Activated naive CD8-positive, alpha-beta T cell (primary cell): ENCODE results near the gene GCK.

Experiments used
- H3K27ac Mint-ChIP-seq: one replicate; pipeline ENCODE4 v1.8.0; 2021; ENCODE audit warnings: mixed read lengths
- H3K27me3 Mint-ChIP-seq: one replicate; pipeline ENCODE4 v1.8.0; 2021; ENCODE audit warnings: mixed read lengths
- H3K36me3 Mint-ChIP-seq: one replicate; pipeline ENCODE4 v1.8.0; 2021; ENCODE audit warnings: mixed read lengths
- H3K4me1 Mint-ChIP-seq: one replicate; pipeline ENCODE4 v1.8.0; 2021; ENCODE audit warnings: low read depth, mixed read lengths
- H3K4me3 Mint-ChIP-seq: one replicate; pipeline ENCODE4 v1.8.0; 2021; ENCODE audit warnings: mild to moderate bottlenecking, mixed read lengths
- H3K9me3 Mint-ChIP-seq: one replicate; pipeline ENCODE4 v1.8.0; 2021; ENCODE audit warnings: low read depth, mixed read lengths

Gene GCK

DNA sequence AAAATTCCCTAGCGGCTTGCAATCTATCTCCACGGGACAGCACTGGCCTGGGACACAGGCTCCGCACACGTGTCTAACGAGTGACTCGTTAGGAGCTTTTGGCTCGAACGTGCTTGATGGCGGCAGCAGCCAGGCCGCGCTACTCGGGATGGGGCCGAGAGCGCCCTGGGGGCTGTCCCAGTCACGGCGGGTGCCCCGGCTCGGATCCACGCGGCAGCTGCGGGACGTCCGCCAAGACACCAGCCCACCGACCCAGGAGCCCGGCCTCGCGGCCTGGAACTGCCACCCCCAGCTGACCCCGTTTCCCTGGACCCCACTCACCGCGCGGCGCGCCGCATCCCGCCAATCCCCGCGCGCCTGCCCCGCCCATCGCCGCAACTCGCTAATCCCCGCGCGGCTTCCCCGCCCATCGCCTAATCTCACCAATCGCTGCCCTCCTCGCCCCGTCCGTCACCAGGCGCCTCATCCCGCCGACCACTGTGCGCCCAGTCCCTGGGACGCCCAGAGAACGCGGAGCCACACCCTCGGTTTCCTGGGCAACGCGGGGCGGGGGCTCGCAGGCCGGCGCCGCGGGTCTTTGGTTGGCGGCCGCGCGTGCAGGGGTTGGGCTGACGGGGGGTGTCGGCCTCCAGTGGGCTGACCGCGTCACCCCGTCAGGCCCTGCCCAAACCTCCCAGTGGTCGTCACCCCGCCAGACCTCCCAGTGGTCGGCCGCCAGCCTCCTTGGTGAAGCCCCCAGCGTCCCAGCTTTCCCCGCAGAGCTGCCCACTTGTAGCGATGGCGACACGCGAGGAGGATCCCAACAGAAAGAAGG, 65.8 kb downstream of the GCK start, which contains the start of gene POLD2:
Gene POLD2 (minus strand): TSS at position 359 of the 814 bp plus-strand sequence. CDS start 1,495 bp downstream, outside the sequence.
- H3K27me3 Mint-ChIP-seq: no peaks in the 10 kb centered on the region
- peak within 1 kb of the TSS; percentile 94 for H3K4me3 Mint-ChIP-seq
- peaks cover 5% of the 10 kb centered on the region for H3K36me3 Mint-ChIP-seq
- H3K27ac Mint-ChIP-seq: peak within 1 kb of the TSS; percentile 90
- H3K9me3 Mint-ChIP-seq: no peaks in the 10 kb centered on the region
- peaks cover 33% of the 10 kb centered on the region for H3K4me1 Mint-ChIP-seq

DNA sequence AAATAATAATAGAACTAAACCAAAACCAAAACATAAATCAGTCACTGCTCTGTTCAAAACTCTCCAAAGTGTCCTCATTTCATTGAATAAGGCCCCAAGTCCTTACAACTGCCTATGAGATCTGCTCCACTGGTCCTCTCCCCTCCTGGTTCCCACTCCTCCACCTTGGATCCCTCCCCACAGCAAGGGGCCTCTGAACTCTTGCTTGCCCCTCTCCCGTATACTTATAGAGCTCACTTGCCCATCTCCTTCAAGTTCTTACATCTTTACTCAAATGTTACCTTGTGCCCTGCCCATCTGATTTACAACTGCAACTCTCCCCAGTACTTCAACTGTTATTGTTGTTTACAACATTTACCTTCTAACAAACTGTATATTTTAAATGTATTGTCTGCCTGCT, 66.7 kb downstream of the GCK start:
- Mint-ChIP-seq H3K27me3 (no peaks in the 10 kb centered on the region), H3K4me1 (peaks cover 33% of the 10 kb centered on the region), H3K36me3 (peaks cover 5% of the 10 kb centered on the region), H3K4me3 (peak overlapping the region; percentile 94), H3K9me3 (no peaks in the 10 kb centered on the region), H3K27ac (peak overlapping the region; percentile 90)

DNA sequence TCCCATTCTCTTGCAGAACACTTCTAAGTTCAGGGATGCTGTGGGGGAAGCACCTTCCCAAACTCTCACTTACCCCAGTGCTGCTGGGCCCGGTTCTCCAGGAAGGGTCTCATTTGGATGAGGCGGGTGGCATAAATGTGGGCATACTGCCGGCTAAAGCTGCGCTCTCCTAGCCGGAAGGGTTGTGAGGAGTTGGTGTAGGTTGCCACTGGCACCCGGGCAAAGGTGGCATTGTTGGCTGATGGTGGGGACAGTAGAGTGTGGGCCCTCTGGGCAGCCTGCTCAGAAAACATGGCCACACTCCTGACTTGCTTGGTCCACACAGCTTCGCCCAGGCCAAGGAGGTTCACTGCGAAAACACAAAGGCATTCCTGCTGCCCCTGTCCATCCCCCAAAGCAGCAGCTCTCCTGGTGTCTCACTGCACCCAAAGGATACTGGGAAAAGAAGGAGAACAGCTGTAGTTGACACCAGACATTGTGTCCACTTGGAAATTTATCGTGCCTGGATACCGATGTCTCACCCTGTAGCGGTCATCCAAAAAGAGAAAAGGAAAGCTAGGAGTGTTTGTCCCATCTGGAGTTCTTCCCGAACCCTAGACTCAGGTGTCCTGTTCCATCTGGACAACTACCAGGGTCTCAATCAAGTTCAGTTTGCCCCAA, 67.3 kb downstream of the GCK start:
- Mint-ChIP-seq H3K36me3 (peaks cover 5% of the 10 kb centered on the region), H3K4me1 (peaks cover 33% of the 10 kb centered on the region), H3K4me3 (peak overlapping the region; percentile 94), H3K27me3 (no peaks in the 10 kb centered on the region), H3K27ac (peak overlapping the region; percentile 90), H3K9me3 (no peaks in the 10 kb centered on the region)

DNA sequence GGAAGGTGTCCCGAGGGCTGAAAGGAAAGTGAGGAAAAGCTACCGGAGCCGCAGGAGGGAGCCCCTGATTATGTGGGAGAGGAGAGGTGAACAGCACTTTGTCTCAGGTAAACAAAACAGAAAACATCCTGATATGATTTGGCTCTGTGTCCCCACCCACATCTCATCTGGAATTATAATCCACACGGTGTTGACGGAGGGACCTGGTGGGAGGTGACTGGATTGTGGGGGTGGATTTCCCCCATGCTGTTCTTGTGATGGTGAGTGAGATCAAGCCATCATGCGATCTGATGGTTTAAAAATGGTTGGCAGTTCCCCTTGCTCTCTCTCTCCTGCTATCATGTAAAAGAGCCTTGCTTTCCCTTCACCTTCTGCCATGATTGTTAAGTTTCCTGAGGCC, 68.8 kb downstream of the GCK start:
- H3K4me3 Mint-ChIP-seq: peak overlapping the region; percentile 94
- H3K36me3 Mint-ChIP-seq: peaks cover 5% of the 10 kb centered on the region
- H3K9me3 Mint-ChIP-seq: no peaks in the 10 kb centered on the region
- no peaks in the 10 kb centered on the region for H3K27me3 Mint-ChIP-seq
- H3K27ac Mint-ChIP-seq: peak overlapping the region; percentile 46
- peaks cover 33% of the 10 kb centered on the region for H3K4me1 Mint-ChIP-seq

DNA sequence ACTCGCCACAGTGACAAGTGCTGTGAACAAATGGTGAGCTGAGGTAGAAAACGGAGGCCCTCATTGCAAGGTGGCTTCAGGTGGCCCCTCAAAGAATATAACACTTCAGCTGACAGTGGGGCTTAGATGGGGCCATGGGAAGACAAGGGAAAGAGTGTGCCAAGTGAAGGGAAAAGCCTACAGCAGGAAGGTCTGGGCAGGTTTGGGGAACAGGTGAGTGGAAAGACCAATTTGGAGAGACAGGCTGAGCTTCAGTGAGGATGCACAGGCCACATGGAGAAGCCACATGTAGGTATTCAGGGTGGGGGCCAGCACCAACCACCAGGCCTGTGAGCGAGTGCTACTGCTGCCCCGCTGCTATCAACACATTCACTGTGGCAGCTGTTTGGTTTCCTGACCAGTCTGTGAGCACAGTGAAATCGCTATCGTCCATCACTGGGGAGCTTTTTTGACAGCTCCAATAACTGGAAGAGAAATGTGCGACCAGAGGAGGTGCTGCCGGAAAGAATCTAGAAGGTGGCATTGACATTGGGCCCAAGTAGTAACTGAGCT, 69.3 kb downstream of the GCK start:
- peaks cover 33% of the 10 kb centered on the region for H3K4me1 Mint-ChIP-seq
- no peaks in the 10 kb centered on the region for H3K9me3 Mint-ChIP-seq
- peak overlapping the region; percentile 24 for H3K27ac Mint-ChIP-seq
- peak overlapping the region; percentile 94 for H3K4me3 Mint-ChIP-seq
- peaks cover 5% of the 10 kb centered on the region for H3K36me3 Mint-ChIP-seq
- H3K27me3 Mint-ChIP-seq: no peaks in the 10 kb centered on the region

DNA sequence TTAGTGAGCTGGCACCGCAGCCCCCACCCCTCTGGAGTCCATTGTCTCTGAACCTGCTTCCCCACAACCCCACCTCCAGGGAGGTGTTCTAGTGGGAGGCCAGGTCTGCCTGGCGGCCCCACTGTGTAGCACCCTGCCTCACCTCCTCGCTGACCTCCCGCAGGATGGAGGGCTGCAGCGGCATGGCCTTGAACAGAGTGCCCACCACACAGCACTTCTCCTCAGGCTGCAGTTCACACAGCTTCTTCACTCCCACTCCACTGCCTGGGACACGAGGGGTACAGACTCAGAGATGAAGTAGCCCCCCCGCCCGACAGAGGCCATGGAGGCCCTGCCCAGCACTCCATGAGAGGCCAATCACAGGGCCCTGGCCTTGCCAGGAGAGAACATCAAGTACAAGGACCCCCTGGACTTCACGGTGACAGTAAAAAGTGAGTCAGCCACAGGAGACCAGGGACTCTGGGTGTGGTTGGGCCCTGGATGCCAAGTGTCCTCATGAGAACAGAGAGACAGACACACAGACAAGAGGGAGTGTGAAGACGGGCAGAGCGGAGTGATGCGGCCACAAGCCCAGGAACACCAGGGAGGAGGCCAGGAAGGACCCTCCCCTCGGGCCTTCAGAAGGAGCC, 71.3 kb downstream of the GCK start:
- Mint-ChIP-seq H3K27ac (no peak overlapping the region), H3K4me1 (peaks cover 31% of the 10 kb centered on the region), H3K4me3 (no peak overlapping the region), H3K27me3 (no peaks in the 10 kb centered on the region), H3K9me3 (no peaks in the 10 kb centered on the region), H3K36me3 (peaks cover 5% of the 10 kb centered on the region)

DNA sequence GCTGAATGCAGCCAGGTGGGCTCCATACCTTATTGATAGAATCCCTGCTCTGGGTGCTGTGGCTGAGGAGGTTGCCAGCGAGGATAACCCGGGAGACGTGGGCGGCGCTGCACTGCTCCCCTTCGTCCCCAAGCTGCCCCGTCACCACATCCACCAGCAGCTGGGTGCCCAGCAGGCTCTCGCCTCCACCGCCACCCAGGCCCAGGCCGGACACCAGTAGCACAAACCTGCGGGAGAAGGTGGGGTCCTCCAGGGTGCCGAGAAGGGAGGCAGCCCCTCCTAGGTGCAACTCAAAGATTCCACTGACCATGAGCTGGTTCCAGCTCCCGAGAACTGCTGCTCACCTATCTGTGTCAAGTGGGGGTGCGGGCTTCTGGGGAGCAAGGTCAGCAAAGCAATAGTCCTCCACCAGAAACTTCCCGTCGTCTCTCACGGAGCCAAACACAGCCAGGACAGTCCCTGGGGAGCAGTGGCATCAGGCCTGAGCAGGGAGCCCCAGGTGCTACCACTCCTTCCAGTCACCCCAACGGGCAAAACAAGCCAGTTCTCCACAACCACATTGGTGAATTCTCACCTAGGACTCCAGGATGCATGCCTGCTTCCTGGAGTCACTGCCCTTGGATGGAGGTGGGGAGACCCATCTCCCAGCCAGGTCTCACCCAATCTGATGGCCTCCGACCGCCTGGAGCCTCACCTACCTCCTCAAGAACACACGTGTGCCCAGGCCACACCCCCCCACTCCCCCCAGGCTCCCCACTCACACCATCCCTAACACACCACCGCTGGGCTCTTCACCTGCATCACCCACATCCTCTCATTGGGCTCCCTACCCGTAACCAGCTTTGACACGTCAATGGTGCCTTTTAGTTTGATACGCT, 72.2 kb downstream of the GCK start:
- Mint-ChIP-seq H3K4me1 (peaks cover 23% of the 10 kb centered on the region), H3K9me3 (no peaks in the 10 kb centered on the region), H3K36me3 (peaks cover 2% of the 10 kb centered on the region), H3K4me3 (no peak overlapping the region), H3K27me3 (no peaks in the 10 kb centered on the region), H3K27ac (no peak overlapping the region)

DNA sequence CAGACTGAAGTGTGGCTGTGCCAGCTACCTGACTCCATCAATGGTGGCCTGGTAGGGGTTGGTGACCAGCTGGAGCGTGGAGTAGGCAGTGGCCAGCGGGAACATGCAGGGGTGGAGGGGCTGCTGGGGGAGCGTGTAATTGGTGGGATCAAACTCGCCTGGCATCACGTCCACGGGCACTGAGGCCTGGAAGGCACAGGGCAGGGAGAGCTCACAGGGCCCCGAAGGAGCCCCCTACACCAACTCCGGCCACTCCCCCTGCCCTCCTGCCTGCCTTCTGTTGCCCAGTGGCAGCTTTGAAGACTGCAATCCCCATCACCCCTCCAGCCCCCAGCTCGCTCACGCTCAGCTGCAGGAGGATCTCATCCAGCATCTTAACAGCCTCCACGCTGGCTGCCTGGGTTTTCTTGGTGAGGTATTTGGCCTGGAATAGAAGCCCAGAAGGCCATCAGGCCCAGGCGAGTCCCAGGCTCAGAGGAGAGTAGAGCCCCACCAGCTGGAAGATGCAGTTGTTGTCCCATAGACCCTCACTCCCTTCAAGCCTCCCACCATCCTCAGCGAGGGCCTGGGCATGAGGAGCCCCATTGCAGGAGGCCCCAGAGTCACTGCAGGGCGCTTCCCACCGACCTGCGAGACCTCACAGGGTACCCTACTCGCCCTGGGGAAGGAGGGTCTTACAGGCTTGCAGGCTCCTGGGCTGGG, 73.0 kb downstream of the GCK start:
- Mint-ChIP-seq H3K27ac (no peak overlapping the region), H3K9me3 (no peaks in the 10 kb centered on the region), H3K36me3 (peaks cover 2% of the 10 kb centered on the region), H3K4me3 (no peak overlapping the region), H3K4me1 (peaks cover 22% of the 10 kb centered on the region), H3K27me3 (no peaks in the 10 kb centered on the region)

DNA sequence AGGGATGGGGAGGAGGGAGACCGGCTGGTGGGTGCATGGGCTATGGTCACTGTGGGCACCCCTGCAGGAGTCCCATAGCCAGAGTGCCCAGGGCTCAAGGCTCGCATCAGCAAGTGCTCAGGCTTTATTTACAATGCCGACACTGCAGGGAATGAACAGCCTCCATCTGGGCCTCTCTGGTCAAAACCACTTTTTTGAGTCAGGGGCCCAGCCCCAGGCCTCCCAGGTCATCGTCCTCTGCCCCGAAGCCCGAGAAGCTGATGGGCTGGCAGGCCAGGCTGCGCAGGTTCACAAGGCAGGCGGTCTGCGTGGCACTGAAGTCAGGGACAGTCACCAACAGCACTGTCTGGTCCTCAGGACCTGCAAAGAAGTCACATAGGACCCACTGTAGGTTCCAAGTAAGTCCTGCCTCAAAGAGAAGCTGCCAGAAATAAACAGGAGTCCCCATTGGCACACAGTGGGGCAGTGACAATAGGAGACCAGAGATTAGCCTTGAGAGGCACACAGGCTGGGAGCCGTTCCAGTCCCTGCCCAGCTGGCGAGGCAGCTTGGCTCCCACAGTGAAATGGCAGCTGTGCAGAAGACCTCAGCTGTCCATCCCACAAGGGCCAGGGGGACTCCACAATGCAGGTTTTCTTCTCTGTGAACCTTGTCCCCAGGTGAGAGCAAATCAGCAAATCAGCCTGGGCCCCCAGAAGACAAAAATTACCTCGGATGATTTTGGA, 74.5 kb downstream of the GCK start:
- Mint-ChIP-seq H3K27me3 (no peaks in the 10 kb centered on the region), H3K4me1 (peaks cover 8% of the 10 kb centered on the region), H3K9me3 (no peaks in the 10 kb centered on the region), H3K4me3 (no peak overlapping the region), H3K27ac (no peak overlapping the region), H3K36me3 (peaks cover 1% of the 10 kb centered on the region)

DNA sequence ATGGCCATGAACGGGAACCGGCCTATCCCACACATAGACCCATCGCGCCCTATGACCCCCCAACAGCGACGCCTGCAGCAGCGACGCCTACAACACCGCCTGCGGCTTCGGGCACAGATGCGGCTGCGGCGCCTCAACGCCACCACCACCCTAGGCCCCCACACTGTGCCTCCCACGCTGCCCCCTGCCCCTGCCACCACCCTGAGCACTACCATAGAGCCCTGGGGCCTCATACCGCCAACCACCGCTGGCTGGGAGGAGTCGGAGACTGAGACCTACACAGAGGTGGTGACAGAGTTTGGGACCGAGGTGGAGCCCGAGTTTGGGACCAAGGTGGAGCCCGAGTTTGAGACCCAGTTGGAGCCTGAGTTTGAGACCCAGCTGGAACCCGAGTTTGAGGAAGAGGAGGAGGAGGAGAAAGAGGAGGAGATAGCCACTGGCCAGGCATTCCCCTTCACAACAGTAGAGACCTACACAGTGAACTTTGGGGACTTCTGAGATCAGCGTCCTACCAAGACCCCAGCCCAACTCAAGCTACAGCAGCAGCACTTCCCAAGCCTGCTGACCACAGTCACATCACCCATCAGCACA, 75.4 kb downstream of the GCK start:
- Mint-ChIP-seq H3K36me3 (no peaks in the 10 kb centered on the region), H3K27me3 (no peaks in the 10 kb centered on the region), H3K4me3 (no peak overlapping the region), H3K9me3 (no peaks in the 10 kb centered on the region), H3K27ac (no peak overlapping the region), H3K4me1 (no peaks in the 10 kb centered on the region)

DNA sequence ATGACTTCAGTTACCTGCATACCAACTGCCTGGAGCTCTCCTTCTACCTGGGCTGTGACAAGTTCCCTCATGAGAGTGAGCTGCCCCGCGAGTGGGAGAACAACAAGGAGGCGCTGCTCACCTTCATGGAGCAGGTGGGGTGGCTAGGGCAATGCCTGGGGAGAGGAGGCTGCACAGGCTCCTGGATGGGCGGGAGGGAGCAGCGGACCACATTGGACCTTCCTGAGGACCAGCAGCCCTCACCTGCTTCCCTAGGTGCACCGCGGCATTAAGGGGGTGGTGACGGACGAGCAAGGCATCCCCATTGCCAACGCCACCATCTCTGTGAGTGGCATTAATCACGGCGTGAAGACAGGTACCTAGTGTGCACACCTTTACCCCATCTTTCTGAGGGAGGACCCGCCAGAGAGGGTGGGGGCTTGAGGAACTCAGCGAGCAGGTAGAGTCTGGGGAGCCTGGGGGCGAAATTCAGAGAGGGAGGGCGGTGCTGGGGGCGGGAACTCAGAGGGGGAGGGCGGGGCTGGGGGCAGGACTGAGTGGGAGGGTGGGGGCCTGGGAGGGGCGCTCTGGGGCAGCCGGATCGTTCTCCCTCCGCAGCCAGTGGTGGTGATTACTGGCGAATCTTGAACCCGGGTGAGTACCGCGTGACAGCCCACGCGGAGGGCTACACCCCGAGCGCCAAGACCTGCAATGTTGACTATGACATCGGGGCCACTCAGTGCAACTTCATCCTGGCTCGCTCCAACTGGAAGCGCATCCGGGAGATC, 76.1 kb downstream of the GCK start:
- no peaks in the 10 kb centered on the region for H3K27me3 Mint-ChIP-seq

DNA sequence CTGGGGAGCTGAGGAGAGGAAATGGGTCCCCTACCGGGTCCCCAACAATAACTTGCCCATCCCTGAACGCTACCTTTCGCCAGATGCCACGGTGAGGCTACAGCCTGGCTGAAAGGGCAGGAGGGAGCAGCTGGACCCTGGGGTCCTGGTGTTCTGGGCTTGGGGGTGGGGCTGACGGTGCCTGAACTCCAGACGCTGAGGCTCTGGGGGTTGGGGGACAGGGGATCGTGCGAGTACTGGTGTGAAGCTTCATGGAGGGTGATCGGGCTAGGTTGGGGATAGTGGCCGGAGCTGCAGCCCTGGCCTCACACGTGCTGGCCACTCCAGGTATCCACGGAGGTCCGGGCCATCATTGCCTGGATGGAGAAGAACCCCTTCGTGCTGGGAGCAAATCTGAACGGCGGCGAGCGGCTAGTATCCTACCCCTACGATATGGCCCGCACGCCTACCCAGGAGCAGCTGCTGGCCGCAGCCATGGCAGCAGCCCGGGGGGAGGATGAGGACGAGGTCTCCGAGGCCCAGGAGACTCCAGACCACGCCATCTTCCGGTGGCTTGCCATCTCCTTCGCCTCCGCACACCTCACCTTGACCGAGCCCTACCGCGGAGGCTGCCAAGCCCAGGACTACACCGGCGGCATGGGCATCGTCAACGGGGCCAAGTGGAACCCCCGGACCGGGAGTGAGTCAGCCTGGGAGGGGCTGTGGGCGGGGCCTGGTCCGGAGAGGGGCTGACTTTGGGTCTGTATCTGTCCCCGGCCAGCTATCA, 76.8 kb downstream of the GCK start:
- no peaks in the 10 kb centered on the region for H3K36me3 Mint-ChIP-seq
- no peak overlapping the region for H3K4me3 Mint-ChIP-seq
- H3K27ac Mint-ChIP-seq: no peak overlapping the region

More for the DNA sequence above, 76.1 kb downstream of the GCK start:
- Mint-ChIP-seq H3K4me3 (no peak overlapping the region), H3K4me1 (no peaks in the 10 kb centered on the region), H3K9me3 (no peaks in the 10 kb centered on the region), H3K36me3 (no peaks in the 10 kb centered on the region), H3K27ac (no peak overlapping the region)

More for the DNA sequence above, 76.8 kb downstream of the GCK start:
- Mint-ChIP-seq H3K9me3 (no peaks in the 10 kb centered on the region), H3K27me3 (no peaks in the 10 kb centered on the region), H3K4me1 (no peaks in the 10 kb centered on the region)
